Activated T-helper 2 cell treated with anti-CD3 and anti-CD28 coated beads, Interferon-gamma antibody, Interleukin-2, Interleukin-4, amounts not matched to agents 10 μg/mL and 5 μg/mL and 100 μg/mL, durations not matched to agents 14 hours and 24 hours and 36 hours (primary cell): Measurements from ENCODE around the gene ADAM23. TPM values are rescaled to one million over a fixed set of nuclear protein-coding genes. Genes with fewer than 3 reads are reported as not detected.

Source experiments
- DNase-seq: peaks from one replicate; pipeline ENCODE4 v3.0.0; 2021; ENCODE audit warnings: low spot score
- H3K27ac Mint-ChIP-seq: one replicate; pipeline ENCODE4 v1.8.0; 2021; ENCODE audit warnings: mixed read lengths
- H3K27me3 Mint-ChIP-seq: one replicate; pipeline ENCODE4 v1.8.0; 2021; ENCODE audit warnings: low read depth, mixed read lengths
- H3K36me3 Mint-ChIP-seq: one replicate; pipeline ENCODE4 v1.8.0; 2021; ENCODE audit warnings: low read depth, mixed read lengths
- H3K4me1 Mint-ChIP-seq: one replicate; pipeline ENCODE4 v1.8.0; 2021; ENCODE audit warnings: low read depth, mixed read lengths
- H3K4me3 Mint-ChIP-seq: one replicate; pipeline ENCODE4 v1.8.0; 2021; ENCODE audit warnings: low read depth, mild to moderate bottlenecking, moderate library complexity, mixed read lengths
- H3K9me3 Mint-ChIP-seq: one replicate; pipeline ENCODE4 v1.8.0; 2021; ENCODE audit warnings: mixed read lengths
- intact Hi-C: fragments of 100-400 bp; cut with micrococcal nuclease; formaldehyde crosslinking; loops from one replicate; pipeline ENCODE4 v1.15.1; 2023
- total RNA-seq: library from RNA; stranded (reverse); gene quantifications from 2 replicates; pipeline ENCODE4 v1.2.3, GENCODE V29; 2022

Gene ADAM23
- total RNA-seq, 1 donor from 2014 or later: 0.23 TPM

DNA sequence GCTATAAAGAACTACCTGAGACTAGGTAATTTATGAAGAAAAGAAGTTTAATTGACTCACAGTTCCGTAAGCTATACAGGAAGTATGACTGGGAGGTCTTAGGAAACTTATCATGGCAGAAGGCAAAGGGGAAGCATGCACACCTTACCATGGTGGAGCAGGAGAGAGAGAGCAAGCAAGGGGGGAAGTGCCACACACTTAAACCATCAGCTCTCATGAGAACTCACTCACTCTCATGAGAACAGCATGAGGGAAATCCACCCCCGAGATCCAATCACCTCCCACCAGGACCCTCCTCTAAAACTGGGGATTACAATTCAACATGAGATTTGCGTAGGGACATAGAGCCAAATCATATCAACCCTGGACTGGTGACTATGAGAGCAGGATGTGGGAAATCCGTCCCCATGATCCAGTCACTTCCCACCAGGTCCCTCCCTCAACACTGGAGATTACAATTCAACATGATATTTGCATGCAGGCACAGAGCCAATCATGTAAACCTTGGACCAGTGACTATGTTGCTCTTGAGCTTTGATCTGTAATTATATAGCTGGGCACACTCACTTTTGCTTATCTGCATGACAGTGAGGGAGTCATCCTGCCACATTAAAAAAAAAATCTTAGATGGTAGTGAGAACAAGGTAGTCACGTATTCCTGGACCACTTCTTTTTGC lies 12.9 kb downstream of the ADAM23 start:
- no peaks in the 10 kb centered on the region for H3K9me3 Mint-ChIP-seq
- intact Hi-C loops: no loop called here
- H3K4me1 Mint-ChIP-seq: no peaks in the 10 kb centered on the region
- no peak for DNase-seq
- peaks cover 22% of the 10 kb centered on the region for H3K27me3 Mint-ChIP-seq
- H3K36me3 Mint-ChIP-seq: no peaks in the 10 kb centered on the region
- H3K27ac Mint-ChIP-seq: no peak overlapping the region
- no peak overlapping the region for H3K4me3 Mint-ChIP-seq

DNA sequence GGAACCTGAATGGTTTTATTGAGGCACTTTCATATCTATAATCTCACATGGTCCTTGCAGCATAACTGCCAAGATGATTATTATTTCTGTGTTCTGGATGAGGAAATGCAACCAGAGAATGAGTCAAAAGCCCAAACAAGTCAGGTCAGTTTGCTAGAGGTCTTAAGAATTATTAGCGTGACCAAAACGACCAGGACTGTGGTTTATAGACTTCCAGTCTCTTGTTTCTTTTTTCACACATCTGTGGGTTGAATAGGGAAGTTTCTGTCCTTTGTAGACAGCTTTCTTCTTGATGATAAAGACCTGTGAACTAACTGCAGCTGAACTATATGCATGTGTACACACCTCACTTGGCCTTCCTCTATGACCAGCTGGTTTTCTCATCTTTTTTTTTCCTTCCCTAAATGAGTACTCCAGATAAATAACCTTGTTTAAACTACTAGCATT lies 13.9 kb downstream of the ADAM23 start:
- DNase-seq: no peak
- no peaks in the 10 kb centered on the region for H3K36me3 Mint-ChIP-seq
- no peak overlapping the region for H3K4me3 Mint-ChIP-seq
- H3K27me3 Mint-ChIP-seq: peaks cover 25% of the 10 kb centered on the region
- intact Hi-C loops: no loop called here
- H3K27ac Mint-ChIP-seq: no peak overlapping the region
- no peaks in the 10 kb centered on the region for H3K9me3 Mint-ChIP-seq
- H3K4me1 Mint-ChIP-seq: no peaks in the 10 kb centered on the region

DNA sequence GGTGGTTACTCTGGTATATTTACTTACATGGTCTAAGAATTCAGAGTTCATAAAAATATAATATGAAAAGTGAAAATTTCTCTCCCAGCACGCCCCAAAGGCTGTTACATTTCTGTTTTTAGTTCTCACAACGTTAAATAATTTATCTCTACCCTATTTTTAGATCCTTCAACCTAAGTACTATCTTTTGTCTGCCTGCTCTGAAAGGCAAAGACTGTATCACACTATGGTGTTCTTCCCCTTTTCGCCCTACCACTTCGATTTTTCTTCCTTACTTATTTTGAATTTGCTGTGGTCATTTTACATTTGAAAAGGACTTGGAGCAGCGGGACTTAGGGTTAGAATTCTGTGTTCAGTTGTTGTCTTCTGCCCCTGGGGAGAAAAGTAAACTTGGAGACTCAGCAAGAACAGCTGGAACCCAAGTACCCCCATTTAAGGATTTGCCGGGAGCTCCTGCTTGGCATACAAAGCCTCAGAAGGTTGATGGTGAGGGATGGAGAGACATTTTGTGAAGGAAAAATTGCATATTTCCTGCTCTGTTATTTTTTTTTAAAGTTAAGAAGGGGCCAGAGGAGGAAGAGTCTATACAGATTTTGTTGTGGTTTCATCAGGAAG lies 19.0 kb downstream of the ADAM23 start:
- no peak overlapping the region for H3K4me3 Mint-ChIP-seq
- no peaks in the 10 kb centered on the region for H3K36me3 Mint-ChIP-seq
- H3K9me3 Mint-ChIP-seq: no peaks in the 10 kb centered on the region
- no peak for DNase-seq
- intact Hi-C loops: no loop called here
- no peak overlapping the region for H3K27ac Mint-ChIP-seq
- H3K27me3 Mint-ChIP-seq: peaks cover 15% of the 10 kb centered on the region
- no peaks in the 10 kb centered on the region for H3K4me1 Mint-ChIP-seq

DNA sequence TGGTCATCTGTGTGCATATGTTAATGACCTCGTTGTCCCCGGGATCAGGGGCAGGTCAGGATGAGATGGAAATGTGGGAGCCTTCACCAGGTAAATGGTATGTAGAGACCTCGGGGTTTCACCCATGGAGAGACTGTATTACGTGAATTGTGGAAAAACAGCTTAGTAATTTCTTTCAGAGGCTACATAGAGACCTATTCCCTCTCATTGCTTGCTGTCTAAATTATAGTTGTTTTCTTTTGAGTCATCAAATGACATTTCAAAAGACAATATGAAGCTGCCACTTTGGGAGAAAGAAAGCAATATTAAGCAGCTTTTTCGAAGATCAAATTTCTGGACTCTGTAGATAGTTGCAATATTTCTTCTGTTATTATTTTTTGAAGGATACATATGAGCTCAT lies 20.4 kb downstream of the ADAM23 start:
- Mint-ChIP-seq H3K27ac (no peak overlapping the region), H3K27me3 (peaks cover 15% of the 10 kb centered on the region), H3K4me3 (no peak overlapping the region), H3K9me3 (peaks cover 4% of the 10 kb centered on the region), H3K36me3 (no peaks in the 10 kb centered on the region), H3K4me1 (no peaks in the 10 kb centered on the region)
- intact Hi-C loops: no loop called here
- no peak for DNase-seq

- Mint-ChIP-seq H3K36me3 (no peaks in the 10 kb centered on the region), H3K27me3 (peaks cover 13% of the 10 kb centered on the region), H3K27ac (no peak overlapping the region), H3K4me1 (no peaks in the 10 kb centered on the region), H3K9me3 (peaks cover 4% of the 10 kb centered on the region), H3K4me3 (no peak overlapping the region)
- DNase-seq: no peak
- intact Hi-C loops: no loop called here
Measured at GRCh38 chr2:206464597-206464996, 21.3 kb downstream of the ADAM23 start.

DNA sequence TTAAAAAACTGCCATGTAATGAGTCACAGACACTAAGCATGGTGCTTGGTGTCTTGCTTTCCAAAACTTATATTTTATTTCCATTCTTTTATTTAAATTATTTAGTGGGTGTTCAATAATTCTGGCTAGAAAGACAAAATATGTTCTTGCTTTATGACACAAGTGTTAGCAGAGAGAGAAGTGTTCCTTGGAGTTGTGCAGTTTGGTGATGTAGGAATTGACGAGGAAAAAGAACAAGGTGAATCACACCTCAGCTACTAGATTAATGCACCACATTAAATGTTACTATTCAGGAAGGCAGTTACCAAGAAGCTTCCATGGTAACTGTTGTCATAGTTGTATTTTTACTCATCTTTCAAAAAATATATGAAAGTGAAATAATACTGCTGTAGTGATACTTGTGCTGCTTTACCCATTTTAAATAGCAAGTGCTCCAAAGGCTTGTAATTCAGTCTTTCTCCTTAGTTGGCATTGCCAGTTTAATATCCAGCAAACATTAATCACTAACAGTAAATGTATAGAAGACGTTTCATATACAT lies 28.3 kb downstream of the ADAM23 start:
- Mint-ChIP-seq H3K36me3 (no peaks in the 10 kb centered on the region), H3K9me3 (peaks cover 4% of the 10 kb centered on the region), H3K4me3 (no peak overlapping the region), H3K27ac (no peak overlapping the region), H3K4me1 (peaks cover 3% of the 10 kb centered on the region), H3K27me3 (no peaks in the 10 kb centered on the region)
- intact Hi-C loops: no loop called here
- no peak for DNase-seq

DNA sequence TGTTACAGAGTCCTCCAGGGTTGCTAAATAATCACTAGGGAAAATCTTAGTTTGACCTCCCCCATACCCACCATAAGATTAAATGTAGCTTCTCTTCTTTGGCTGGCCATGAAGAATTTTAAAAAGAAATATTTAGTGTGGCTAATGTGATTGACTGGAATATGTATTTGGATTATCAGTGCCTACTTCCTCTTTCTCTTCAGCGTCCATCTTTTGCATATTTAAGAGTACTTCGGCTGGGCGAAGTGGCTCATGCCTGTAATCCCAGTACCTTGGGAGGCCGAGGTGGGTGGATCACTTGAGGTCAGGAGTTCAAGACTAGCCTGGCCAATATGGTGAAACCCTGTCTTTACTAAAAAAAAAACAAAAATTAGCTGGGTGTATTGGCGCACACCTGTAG lies 28.8 kb downstream of the ADAM23 start:
- Mint-ChIP-seq H3K4me3 (no peak overlapping the region), H3K9me3 (peaks cover 4% of the 10 kb centered on the region), H3K27me3 (no peaks in the 10 kb centered on the region), H3K27ac (no peak overlapping the region), H3K4me1 (peaks cover 3% of the 10 kb centered on the region), H3K36me3 (no peaks in the 10 kb centered on the region)
- intact Hi-C loops: no loop called here
- DNase-seq: no peak

GRCh38 chr2:206474099-206474498 lies 30.8 kb downstream of the ADAM23 start:
- H3K9me3 Mint-ChIP-seq: no peaks in the 10 kb centered on the region
- H3K36me3 Mint-ChIP-seq: no peaks in the 10 kb centered on the region
- no peak overlapping the region for H3K27ac Mint-ChIP-seq
- H3K4me3 Mint-ChIP-seq: no peak overlapping the region
- peaks cover 3% of the 10 kb centered on the region for H3K4me1 Mint-ChIP-seq
- DNase-seq: no peak
- H3K27me3 Mint-ChIP-seq: no peaks in the 10 kb centered on the region
- intact Hi-C loops: no loop called here

DNA sequence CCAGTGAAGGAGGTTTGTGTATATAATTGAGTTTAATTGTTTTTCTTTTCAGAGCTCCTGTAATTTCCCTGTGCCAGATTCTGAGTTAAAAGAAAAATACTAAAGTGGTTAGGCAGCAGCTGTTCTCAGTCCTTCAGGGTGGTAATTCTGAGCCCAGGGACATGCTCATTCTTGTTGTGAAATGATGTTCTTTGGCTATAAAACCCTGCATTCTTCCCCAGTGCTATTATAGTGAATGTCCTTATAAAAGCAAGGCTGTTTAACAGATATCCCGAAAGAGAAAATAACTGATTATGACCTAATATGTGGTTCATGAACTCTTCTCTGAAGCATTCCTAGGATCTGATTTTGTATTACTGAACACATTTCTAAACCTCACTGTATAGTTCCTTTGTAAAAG lies 34.0 kb downstream of the ADAM23 start:
- H3K27ac Mint-ChIP-seq: no peak overlapping the region
- DNase-seq: no peak
- no peaks in the 10 kb centered on the region for H3K9me3 Mint-ChIP-seq
- H3K36me3 Mint-ChIP-seq: no peaks in the 10 kb centered on the region
- H3K4me1 Mint-ChIP-seq: no peaks in the 10 kb centered on the region
- H3K4me3 Mint-ChIP-seq: no peak overlapping the region
- intact Hi-C loops: no loop called here
- H3K27me3 Mint-ChIP-seq: peaks cover 5% of the 10 kb centered on the region

- no peaks in the 10 kb centered on the region for H3K36me3 Mint-ChIP-seq
- intact Hi-C loops: no loop called here
- H3K27ac Mint-ChIP-seq: no peak overlapping the region
- H3K4me1 Mint-ChIP-seq: no peaks in the 10 kb centered on the region
- H3K4me3 Mint-ChIP-seq: no peak overlapping the region
- no peaks in the 10 kb centered on the region for H3K9me3 Mint-ChIP-seq
- DNase-seq: no peak
- peaks cover 5% of the 10 kb centered on the region for H3K27me3 Mint-ChIP-seq
Measured at GRCh38 chr2:206478340-206478739, 35.0 kb downstream of the ADAM23 start.

GRCh38 chr2:206480161-206480560 lies 36.8 kb downstream of the ADAM23 start:
- peaks cover 7% of the 10 kb centered on the region for H3K27me3 Mint-ChIP-seq

DNA sequence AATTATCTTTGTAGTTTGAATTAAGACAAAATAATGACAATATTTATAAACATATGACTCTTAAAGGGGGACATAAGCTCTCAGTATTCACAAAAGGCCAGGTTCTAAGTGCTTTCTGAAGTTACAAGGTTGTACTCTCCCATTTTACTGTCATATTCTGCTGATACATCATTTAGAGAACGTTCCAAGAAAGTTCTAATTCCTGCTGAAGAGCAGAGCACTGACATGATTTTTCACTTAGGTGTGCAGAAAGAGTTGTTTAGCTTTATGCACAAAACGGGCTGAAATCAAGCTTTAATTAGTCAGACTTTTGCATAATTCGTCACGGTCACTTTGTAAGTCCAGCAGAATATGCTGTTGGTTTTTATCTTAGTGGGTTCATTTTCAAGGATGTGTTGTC lies 37.3 kb downstream of the ADAM23 start:
- H3K27ac Mint-ChIP-seq: no peak overlapping the region
- no peak for DNase-seq
- intact Hi-C loops: no loop called here
- peaks cover 7% of the 10 kb centered on the region for H3K27me3 Mint-ChIP-seq
- no peak overlapping the region for H3K4me3 Mint-ChIP-seq
- H3K4me1 Mint-ChIP-seq: no peaks in the 10 kb centered on the region
- H3K9me3 Mint-ChIP-seq: no peaks in the 10 kb centered on the region
- no peaks in the 10 kb centered on the region for H3K36me3 Mint-ChIP-seq

More at GRCh38 chr2:206480161-206480560, 36.8 kb downstream of the ADAM23 start:
- H3K36me3 Mint-ChIP-seq: no peaks in the 10 kb centered on the region
- no peaks in the 10 kb centered on the region for H3K9me3 Mint-ChIP-seq
- DNase-seq: no peak
- no peak overlapping the region for H3K27ac Mint-ChIP-seq
- intact Hi-C loops: no loop called here
- no peak overlapping the region for H3K4me3 Mint-ChIP-seq
- H3K4me1 Mint-ChIP-seq: no peaks in the 10 kb centered on the region

DNA sequence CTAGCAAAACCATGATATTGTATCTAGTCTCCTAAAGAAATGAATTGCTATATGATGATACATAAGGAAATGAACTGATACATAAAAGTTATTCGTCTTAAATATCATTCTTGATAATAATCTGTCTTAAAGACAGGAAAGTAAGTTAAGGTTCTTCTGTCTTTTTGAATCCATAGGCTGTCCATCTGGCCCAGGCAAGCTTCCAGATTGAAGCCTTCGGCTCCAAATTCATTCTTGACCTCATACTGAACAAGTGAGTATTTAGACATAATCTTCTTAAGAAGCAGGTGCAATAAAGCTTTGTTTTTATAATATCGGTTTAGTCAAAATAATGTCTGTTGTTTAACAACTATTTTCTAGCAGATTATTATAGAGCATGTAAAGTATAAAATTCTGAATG lies 37.7 kb downstream of the ADAM23 start:
- Mint-ChIP-seq H3K9me3 (no peaks in the 10 kb centered on the region), H3K27me3 (peaks cover 7% of the 10 kb centered on the region), H3K4me1 (no peaks in the 10 kb centered on the region), H3K4me3 (no peak overlapping the region), H3K27ac (no peak overlapping the region), H3K36me3 (no peaks in the 10 kb centered on the region)
- no peak for DNase-seq
- intact Hi-C loops: no loop called here
